Measurements from ENCODE around the gene LRPAP1. TPM values are rescaled to one million over a fixed set of nuclear protein-coding genes. Genes with fewer than 3 reads are reported as not detected.
A peak's percentile ranks its signal among the peaks of the same experiment; 100 is the strongest.

LRPAP1 gene
- total RNA-seq, 3 donors from 2014 or later: 104 to 204 (median 111) TPM

- intact Hi-C loops (cut with DNase I; ENCODE audit: low total_unique reads): no loop called here
Measured at GRCh38 chr4:3468154-3468553, 64.1 kb downstream of the LRPAP1 start.

GRCh38 chr4:3467601-3468031 is 64.6 kb downstream of the LRPAP1 start:
- H3K4me3 ChIP-seq: no peak overlapping the region
- intact Hi-C loops (cut with DNase I; ENCODE audit: low total_unique reads): no loop called here
- peaks cover 0 to 3% of the 10 kb centered on the region in 2 donors for H3K4me1 ChIP-seq
- no peaks in the 10 kb centered on the region for H3K36me3 ChIP-seq
- H3K9me3 ChIP-seq: no peaks in the 10 kb centered on the region
- peaks cover 0 to 25% of the 10 kb centered on the region in 2 donors for H3K27me3 ChIP-seq
- no peak overlapping the region for H3K27ac ChIP-seq
- no peak for DNase-seq (ENCODE audit: low spot score in 2 of 2)
- no peak for TF ChIP-seq POLR2AphosphoS5 (IDR thresholded peaks at IDR 0.05)
- TF ChIP-seq CTCF (IDR thresholded peaks at IDR 0.05): no peak
- TF ChIP-seq POLR2A (IDR thresholded peaks at IDR 0.05): no peak

More at GRCh38 chr4:3468154-3468553, 64.1 kb downstream of the LRPAP1 start:
- TF ChIP-seq POLR2A (IDR thresholded peaks at IDR 0.05) (no peak), CTCF (IDR thresholded peaks at IDR 0.05) (no peak), POLR2AphosphoS5 (IDR thresholded peaks at IDR 0.05) (no peak)
- H3K9me3 ChIP-seq: no peaks in the 10 kb centered on the region
- no peak overlapping the region for H3K27ac ChIP-seq
- no peaks in the 10 kb centered on the region for H3K36me3 ChIP-seq
- peaks cover 0 to 25% of the 10 kb centered on the region in 2 donors for H3K27me3 ChIP-seq
- H3K4me1 ChIP-seq: no peaks in the 10 kb centered on the region
- no peak for DNase-seq (ENCODE audit: low spot score in 2 of 2)
- no peak overlapping the region for H3K4me3 ChIP-seq

- Histone ChIP-seq H3K36me3 (no peaks in the 10 kb centered on the region), H3K27ac (no peak overlapping the region), H3K4me1 (peaks cover 0 to 6% of the 10 kb centered on the region in 2 donors), H3K27me3 (peaks cover 0 to 25% of the 10 kb centered on the region in 2 donors), H3K4me3 (no peak overlapping the region), H3K9me3 (no peaks in the 10 kb centered on the region)
- TF ChIP-seq POLR2AphosphoS5 (IDR thresholded peaks at IDR 0.05) (no peak), POLR2A (IDR thresholded peaks at IDR 0.05) (no peak), CTCF (IDR thresholded peaks at IDR 0.05) (no peak)
- DNase-seq (ENCODE audit: low spot score in 2 of 2): no peak
- intact Hi-C loops (cut with DNase I; ENCODE audit: low total_unique reads): no loop called here
Measured at GRCh38 chr4:3466691-3467600, 65.3 kb downstream of the LRPAP1 start.

GRCh38 chr4:3465698-3466671 is 66.2 kb downstream of the LRPAP1 start:
- no peak for DNase-seq (ENCODE audit: low spot score in 2 of 2)
- peaks cover 3 to 6% of the 10 kb centered on the region in 2 donors for H3K4me1 ChIP-seq
- intact Hi-C loops (cut with DNase I; ENCODE audit: low total_unique reads): no loop called here
- peaks cover 0 to 25% of the 10 kb centered on the region in 2 donors for H3K27me3 ChIP-seq
- peak overlapping the region in 1 of 3 donors; percentile 19 for H3K4me3 ChIP-seq
- H3K27ac ChIP-seq: no peak overlapping the region
- no peaks in the 10 kb centered on the region for H3K36me3 ChIP-seq
- H3K9me3 ChIP-seq: no peaks in the 10 kb centered on the region
- TF ChIP-seq CTCF (IDR thresholded peaks at IDR 0.05) (no peak), POLR2A (IDR thresholded peaks at IDR 0.05) (no peak), POLR2AphosphoS5 (IDR thresholded peaks at IDR 0.05) (no peak)
